ENCODE results near the gene SMAD6.

DNA sequence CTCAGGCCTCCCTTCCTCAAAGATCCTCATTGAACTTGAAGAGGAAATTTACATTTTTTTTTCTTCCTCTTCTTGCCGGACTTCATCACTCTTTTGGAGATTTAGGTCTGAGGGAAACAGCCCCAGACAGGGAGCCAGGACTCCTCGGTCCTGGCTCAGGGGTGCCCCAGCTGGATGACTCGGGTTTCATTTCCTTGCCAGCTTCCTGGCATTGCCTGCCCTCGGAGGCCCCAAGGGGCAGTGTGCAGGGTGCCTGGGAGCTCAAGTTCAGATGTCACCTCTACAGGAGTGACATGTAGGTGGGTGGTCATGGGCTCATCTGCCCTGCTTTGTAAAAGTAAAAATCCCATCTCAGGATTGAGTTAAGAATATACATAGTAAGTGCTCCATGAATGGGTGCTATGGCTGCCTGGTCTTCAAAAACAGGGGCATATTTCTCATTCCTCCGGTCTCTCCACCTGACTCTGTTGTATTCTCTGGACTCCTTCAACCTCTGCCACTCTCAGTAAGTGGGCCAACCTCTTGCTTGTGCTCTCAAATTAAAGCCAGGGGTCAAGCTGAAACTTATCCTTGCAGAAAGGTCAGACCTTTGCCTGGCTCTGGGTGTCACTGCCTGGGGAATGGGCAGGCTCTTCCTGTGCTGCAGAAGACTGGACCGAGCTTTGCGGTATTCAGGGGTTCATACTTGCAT lies 51.8 kb downstream of the SMAD6 start:
- TF ChIP-seq, protein P1, sequence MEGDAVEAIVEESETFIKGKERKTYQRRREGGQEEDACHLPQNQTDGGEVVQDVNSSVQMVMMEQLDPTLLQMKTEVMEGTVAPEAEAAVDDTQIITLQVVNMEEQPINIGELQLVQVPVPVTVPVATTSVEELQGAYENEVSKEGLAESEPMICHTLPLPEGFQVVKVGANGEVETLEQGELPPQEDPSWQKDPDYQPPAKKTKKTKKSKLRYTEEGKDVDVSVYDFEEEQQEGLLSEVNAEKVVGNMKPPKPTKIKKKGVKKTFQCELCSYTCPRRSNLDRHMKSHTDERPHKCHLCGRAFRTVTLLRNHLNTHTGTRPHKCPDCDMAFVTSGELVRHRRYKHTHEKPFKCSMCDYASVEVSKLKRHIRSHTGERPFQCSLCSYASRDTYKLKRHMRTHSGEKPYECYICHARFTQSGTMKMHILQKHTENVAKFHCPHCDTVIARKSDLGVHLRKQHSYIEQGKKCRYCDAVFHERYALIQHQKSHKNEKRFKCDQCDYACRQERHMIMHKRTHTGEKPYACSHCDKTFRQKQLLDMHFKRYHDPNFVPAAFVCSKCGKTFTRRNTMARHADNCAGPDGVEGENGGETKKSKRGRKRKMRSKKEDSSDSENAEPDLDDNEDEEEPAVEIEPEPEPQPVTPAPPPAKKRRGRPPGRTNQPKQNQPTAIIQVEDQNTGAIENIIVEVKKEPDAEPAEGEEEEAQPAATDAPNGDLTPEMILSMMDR (IDR thresholded peaks at IDR 0.05; ENCODE audit: insufficient read depth, low read depth, low read length), result no peak
- TF ChIP-seq EZH2 (IDR thresholded peaks at IDR 0.05; ENCODE audit: insufficient read depth, low read length), result no peak

Data from astrocyte (in vitro differentiated cells and primary cell).